ENCODE results near the gene BIN1.

BIN1 gene

GRCh38 chr2:127016329-127016728, 90.6 kb downstream of the BIN1 start:
- no peak for DNase-seq

- no peak for DNase-seq
Measured at GRCh38 chr2:127015106-127015910, 91.6 kb downstream of the BIN1 start.

GRCh38 chr2:127014630-127015029, 92.3 kb downstream of the BIN1 start:
- DNase-seq: no peak

GRCh38 chr2:127014224-127014623, 92.7 kb downstream of the BIN1 start:
- DNase-seq: no peak

- DNase-seq: no peak
Measured at GRCh38 chr2:127012868-127013267, 94.1 kb downstream of the BIN1 start.

- no peak for DNase-seq
Measured at GRCh38 chr2:127012215-127012614, 94.7 kb downstream of the BIN1 start.

- no peak for DNase-seq
Measured at GRCh38 chr2:127011796-127012195, 95.2 kb downstream of the BIN1 start.

GRCh38 chr2:127011231-127011661, 95.7 kb downstream of the BIN1 start:
- no peak for DNase-seq

GRCh38 chr2:127008265-127009015, 98.5 kb downstream of the BIN1 start:
- no peak for DNase-seq

GRCh38 chr2:127007652-127008051, 99.3 kb downstream of the BIN1 start:
- no peak for DNase-seq

GRCh38 chr2:127006962-127007361, 100.0 kb downstream of the BIN1 start:
- no peak for DNase-seq

GRCh38 chr2:127004893-127005600, 101.9 kb downstream of the BIN1 start:
- no peak for DNase-seq

GRCh38 chr2:127003070-127003800, 103.7 kb downstream of the BIN1 start:
- no peak for DNase-seq

GRCh38 chr2:127001751-127002150, 105.2 kb downstream of the BIN1 start:
- DNase-seq: no peak

- no peak for DNase-seq
Measured at GRCh38 chr2:127000937-127001336, 106.0 kb downstream of the BIN1 start.

GRCh38 chr2:127000194-127000593, 106.8 kb downstream of the BIN1 start:
- no peak for DNase-seq

GRCh38 chr2:126999106-126999756, 107.7 kb downstream of the BIN1 start:
- DNase-seq: no peak

- no peak for DNase-seq
Measured at GRCh38 chr2:126998486-126998885, 108.5 kb downstream of the BIN1 start.
